ENCODE measurements around the gene TAPBPL. TPM values are rescaled to one million over a fixed set of nuclear protein-coding genes. Genes with fewer than 3 reads are reported as not detected.
A peak's percentile ranks its signal among the peaks of the same experiment; 100 is the strongest.
"Not testable (repeated sequence)": the region's sequence is repeated elsewhere in the genome, so short reads cannot be mapped to it uniquely, and the experiment has no call there.

The TAPBPL gene, protein sequence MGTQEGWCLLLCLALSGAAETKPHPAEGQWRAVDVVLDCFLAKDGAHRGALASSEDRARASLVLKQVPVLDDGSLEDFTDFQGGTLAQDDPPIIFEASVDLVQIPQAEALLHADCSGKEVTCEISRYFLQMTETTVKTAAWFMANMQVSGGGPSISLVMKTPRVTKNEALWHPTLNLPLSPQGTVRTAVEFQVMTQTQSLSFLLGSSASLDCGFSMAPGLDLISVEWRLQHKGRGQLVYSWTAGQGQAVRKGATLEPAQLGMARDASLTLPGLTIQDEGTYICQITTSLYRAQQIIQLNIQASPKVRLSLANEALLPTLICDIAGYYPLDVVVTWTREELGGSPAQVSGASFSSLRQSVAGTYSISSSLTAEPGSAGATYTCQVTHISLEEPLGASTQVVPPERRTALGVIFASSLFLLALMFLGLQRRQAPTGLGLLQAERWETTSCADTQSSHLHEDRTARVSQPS
- total RNA-seq, result 10 to 100 TPM; 51.2 to 74.2 TPM
- long read RNA-seq, transcript TAPBPL-201 (7 exons, 1,741 nt), result major isoform, 178 of 206 reads
- long read RNA-seq, partial matches to known transcripts, result 12 of 206 reads
- long read RNA-seq, other reads (novel, unspliced or antisense), result 15 of 206 reads

DNA sequence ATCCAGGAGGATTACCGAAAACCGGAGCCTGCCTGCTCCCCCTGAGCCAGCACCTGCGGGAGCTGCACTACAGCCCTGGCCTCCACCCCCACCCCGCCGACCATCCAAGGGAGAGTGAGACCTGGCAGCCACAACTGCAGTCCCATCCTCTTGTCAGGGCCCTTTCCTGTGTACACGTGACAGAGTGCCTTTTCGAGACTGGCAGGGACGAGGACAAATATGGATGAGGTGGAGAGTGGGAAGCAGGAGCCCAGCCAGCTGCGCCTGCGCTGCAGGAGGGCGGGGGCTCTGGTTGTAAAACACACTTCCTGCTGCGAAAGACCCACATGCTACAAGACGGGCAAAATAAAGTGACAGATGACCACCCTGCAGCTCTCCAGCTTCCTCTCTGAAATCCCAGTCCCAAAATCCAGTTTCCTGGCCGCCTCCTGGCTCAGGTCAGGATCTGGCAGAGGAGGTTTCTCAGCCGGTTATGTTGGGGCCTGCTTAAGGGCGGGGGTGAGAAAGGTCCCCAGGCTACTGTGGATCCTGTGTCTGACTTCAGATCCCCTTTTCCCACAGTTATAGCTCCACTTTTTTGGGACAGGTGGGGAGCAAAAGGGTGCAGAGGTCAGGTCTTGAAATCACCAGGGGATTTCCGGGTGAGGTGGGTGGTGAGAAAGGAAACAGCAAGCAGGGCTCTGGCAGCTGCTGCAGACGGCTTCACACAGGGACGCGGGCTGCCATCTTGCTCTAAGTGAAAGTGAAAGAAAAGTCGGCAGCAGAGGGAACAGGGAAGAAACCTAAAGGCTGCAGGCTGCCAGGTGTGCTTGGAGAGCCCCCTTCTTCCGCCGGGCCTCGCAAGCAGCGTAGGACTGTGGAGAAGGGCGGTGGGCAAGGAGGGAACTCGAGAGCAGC, at the start of gene TAPBPL:
Gene TAPBPL, plus strand, starts transcription at position 695 of the 897 bp plus-strand sequence. CDS start 207 bp downstream, outside the sequence.
- ATAC-seq (peak; percentile 84), DNase-seq (peak; percentile 86 to 92)
- intact Hi-C loops (cut with DNase I, micrococcal nuclease), result no loop called here

DNA sequence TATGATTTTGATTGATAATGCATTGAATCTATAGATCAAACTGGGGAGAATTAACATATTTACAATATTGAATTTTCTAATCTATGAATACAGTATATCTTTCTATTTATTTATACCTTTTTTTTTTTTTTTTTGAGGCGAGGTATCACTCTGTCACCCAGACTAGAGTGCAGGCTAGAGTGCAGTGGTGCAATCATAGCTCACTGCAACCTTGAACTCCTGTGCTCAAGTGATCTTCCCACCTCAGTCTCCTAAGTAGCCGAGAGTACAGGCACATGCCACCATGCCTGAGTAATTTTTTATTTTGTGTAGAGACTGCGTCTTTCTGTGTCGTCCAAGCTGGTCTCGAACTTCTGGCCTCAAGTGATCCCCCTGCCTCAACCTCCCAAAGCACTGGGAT, 47.5 kb upstream of the TAPBPL start:
- DNase-seq (no peak), ATAC-seq (no peak)
- intact Hi-C loops (cut with DNase I, micrococcal nuclease), result no loop called here

DNA sequence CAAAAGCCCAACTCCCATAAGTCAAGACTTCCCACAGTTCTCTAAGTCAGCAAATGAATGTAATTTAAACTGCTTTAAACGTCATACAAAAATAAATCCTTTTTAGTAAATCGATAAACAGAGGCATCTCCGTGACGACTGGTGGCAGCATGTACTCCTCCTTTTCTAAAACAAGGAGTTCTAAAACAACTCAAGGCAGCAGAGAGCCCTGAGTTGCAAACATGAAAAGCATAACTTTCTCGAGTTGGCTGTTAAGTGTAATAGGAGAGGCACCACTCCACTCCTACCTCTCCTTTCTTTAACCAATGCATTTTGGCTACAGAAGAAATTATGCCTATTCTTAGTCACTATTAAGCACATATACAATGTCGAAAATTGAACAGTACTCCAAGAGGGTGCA, 45.9 kb upstream of the TAPBPL start:
- ATAC-seq (no peak), DNase-seq (no peak)
- intact Hi-C loops (cut with DNase I, micrococcal nuclease), result no loop called here

DNA sequence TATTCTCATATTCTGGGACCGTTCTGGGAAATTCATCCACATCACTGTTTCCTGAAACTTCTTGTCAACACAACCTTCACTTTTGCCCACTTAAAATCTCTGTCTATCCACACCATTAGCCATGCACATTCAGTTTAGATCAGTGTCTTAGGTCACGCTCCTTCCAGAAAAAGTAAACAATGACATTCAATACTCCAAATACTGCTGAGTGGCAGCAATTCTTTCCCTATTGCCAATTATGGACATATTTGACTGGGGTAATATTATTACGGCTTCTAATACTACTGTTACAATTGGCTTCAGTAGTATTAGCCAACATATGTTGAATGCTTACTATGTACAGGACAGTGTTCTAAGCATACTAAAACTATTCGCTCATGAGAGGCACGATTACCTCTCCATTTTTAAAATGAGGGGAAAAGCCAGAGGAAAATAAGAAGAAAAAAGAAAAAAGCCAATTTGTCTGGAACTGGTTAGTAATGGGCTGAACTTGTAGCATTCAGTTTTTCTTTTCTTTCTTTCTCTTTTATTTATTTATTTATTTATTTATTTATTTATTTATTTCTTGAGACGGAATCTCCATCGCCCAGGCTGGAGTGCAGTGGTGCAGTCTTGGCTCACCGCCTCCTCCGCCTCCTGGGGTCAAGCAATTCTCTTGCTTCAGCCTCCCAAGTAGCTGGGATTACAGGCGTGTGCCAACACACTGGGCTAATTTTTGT, 44.4 kb upstream of the TAPBPL start:
- DNase-seq (no peak), ATAC-seq (no peak)
- intact Hi-C loops (cut with DNase I, micrococcal nuclease), result no loop called here

DNA sequence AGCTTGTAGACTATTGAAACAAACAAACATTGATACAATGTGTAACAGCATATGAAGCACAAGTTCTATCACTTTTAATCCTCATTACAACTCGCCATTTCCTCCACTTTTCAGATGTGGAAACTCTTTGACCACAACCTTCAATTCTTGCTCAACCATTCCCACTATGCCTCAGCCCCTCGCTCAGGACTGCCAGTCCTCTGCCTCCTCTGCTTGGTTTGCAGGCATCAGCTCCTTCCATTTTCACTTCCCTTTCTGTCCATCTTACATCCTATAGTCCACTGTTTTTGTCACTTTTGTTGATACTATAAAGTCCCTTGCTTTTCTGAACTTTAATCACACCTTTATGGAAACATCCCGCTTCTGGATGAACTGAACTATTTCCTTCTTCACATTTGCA, 35.2 kb upstream of the TAPBPL start:
- intact Hi-C loops (cut with DNase I, micrococcal nuclease), result no loop called here
- no peak for ATAC-seq

DNA sequence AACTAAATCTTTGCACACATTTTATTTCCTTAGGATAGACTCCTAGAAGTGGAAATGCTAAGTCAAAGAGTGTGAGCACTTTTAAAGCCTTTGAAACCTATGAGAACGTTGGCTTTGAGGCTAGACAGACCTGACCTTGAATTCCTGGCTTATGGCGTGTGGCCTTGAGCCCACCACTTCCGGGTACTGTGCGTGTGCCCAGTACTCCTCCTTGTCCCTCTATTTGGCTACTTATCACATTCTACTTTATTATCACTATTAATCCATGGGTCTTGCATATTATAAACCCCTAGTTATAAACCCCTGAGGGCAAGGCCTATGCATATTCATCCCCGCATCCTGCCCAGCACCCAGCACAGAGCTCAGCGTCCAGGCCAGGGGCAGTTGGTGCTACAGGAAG, 33.0 kb upstream of the TAPBPL start:
- intact Hi-C loops (cut with DNase I, micrococcal nuclease), result no loop called here
- DNase-seq (no peak), ATAC-seq (no peak)

More for the DNA sequence above, 35.2 kb upstream of the TAPBPL start:
- no peak for DNase-seq

DNA sequence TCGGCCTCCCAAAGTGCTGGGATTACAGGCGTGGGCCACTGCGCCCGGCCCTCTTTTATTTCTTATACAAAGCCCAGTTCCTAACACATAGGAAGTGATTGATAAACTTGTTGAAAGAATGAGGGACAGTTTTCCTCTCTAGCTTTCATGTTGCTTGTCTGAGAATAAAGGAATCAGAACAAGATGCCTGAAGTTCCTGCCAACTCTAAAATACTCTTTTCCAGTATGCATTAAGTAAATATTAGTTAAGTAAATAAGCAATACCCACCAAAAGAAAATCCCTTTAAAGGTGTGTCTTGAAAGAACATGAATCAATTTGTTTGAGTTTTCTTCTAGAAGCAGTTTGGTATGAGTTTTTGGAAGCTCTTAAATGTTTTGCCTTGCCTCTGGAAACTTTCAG, 31.5 kb upstream of the TAPBPL start:
- DNase-seq (no peak), ATAC-seq (no peak)
- intact Hi-C loops (cut with DNase I, micrococcal nuclease), result loop anchor here in 1 of 2 donors (10.0 kb wide), 1 partner anchor 114 kb away; the partner anchor contains the start of gene GAPDH

DNA sequence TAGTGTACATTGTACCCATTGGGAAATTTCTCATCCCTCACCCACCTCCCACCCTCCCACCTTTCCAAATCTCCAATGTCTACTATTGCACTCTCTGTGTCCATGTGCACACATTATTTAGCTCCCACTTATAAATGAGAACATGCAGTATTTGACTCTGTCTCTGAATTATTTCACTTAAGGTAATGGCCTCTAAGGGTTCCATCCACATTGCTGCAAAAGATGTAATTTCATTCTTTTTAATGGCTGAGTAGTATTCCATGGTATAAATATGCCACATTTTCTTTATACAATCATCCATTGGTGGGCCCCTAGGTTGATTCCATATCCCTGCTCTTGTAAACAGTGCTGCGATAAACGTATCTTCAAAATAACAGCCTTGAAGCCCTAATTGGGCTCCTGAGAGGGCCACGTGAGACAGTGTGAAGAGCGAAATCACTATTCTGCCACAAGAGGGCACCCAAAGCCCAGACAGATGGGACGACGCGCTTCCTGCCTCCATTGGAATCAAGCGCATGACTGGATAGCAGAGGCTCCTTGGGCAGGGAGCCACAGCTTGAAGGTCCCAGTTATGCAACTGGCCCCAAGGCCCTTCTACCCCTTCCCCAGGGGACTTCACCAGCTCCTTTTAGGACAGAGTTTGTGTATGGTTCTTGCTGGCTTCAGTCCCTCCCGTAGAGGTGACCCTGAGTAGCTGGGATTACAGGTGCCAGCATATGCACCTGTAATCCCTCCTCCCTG, 28.4 kb upstream of the TAPBPL start:
- intact Hi-C loops (cut with DNase I, micrococcal nuclease), result loop anchor here in 1 of 2 donors (2.0 to 10.0 kb wide), 2 partner anchors 43 to 111 kb away; partner anchors contain the start of gene GAPDH
- ATAC-seq (peak; percentile 98), DNase-seq (peak; percentile 80 to 85)

DNA sequence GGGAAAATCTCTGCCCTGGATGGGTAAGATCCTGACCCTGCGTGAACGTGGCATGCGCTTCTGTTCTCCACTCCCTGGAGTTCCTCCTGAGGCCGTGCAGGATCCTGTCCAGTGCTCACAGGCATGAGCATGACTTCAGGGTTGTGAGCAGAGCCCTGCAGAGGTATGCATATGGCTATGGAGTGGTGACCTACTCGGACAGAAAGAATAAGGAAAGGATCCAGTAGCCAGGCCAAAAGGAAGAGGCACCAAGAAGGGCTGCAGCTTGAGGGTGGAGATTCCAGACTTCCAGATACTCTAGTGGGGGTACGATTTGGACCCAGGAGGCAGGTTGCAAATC, 27.9 kb upstream of the TAPBPL start:
- no peak for ATAC-seq
- intact Hi-C loops (cut with DNase I, micrococcal nuclease), result loop anchor here in 1 of 2 donors (10.0 kb wide), 1 partner anchor 111 kb away; the partner anchor contains the start of gene GAPDH
- no peak for DNase-seq

DNA sequence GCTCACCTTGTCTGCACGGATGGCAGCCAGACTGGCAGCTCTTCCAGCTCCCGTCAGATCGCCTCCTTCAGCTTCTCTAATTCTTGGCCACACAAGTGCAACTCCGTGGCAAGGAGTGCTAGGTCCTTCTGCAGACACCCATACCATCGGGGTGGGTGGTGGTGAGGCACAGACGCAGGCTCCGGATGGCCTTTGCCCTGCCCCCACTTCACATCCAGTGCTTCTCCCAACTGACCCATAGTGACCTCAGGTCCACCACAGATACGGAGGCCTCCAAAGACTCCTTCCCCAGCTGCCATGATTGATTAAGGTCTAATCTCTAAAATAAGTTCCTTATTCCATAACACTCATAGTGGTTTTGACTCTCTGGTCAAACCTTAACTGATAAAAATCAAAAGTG, 27.0 kb upstream of the TAPBPL start:
- no peak for DNase-seq
- ATAC-seq, result no peak
- intact Hi-C loops (cut with DNase I, micrococcal nuclease), result loop anchor here in 1 of 2 donors (10.0 kb wide), 1 partner anchor 110 kb away; the partner anchor contains the start of gene GAPDH

DNA sequence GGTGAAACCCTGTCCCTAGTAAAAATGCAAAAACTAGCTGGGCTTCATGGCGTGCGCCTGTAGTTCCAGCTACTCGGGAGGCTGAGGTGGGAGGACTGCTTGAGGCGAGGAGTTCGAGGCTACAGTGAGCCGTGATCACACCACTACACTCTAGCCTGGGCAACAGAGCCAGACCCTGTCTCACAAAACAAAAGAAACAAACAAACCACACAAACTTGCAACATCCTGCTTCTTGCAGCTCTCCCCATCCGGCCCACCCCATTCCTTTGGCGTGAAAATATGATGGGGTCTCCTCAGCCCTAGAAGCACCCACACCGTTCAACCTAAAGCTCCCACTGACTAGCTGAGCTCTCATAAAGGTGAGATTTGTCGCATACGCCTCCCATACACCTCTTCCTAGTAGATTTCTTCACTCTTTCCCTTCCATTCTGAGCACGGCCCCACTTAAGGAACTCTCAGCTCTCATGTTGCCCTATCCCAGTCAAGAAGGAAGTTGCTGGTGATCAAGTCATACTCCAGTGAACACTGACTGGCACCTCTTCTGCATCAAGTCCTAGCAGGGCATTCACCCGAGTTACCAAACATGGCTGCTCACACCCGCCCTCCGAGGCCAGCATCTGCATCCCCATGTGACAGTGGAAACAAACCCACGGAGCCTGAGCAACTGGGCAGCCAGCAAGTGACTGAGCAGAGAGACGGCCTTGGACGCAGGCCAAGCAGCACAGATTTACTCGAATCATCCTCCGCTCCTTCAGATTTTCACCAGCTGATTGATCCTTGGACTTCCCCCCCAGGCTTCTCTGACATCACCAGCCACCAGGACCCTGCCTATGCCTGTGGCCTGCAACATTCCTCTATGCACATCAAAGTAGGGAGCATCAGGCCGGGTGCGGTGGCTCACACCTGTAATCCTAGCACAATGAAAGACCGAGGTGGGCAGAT, 26.0 kb upstream of the TAPBPL start:
- ATAC-seq (no peak), DNase-seq (no peak)
- intact Hi-C loops (cut with DNase I, micrococcal nuclease), result loop anchor here in 1 of 2 donors (10.0 kb wide), 1 partner anchor 109 kb away; the partner anchor contains the start of gene GAPDH

DNA sequence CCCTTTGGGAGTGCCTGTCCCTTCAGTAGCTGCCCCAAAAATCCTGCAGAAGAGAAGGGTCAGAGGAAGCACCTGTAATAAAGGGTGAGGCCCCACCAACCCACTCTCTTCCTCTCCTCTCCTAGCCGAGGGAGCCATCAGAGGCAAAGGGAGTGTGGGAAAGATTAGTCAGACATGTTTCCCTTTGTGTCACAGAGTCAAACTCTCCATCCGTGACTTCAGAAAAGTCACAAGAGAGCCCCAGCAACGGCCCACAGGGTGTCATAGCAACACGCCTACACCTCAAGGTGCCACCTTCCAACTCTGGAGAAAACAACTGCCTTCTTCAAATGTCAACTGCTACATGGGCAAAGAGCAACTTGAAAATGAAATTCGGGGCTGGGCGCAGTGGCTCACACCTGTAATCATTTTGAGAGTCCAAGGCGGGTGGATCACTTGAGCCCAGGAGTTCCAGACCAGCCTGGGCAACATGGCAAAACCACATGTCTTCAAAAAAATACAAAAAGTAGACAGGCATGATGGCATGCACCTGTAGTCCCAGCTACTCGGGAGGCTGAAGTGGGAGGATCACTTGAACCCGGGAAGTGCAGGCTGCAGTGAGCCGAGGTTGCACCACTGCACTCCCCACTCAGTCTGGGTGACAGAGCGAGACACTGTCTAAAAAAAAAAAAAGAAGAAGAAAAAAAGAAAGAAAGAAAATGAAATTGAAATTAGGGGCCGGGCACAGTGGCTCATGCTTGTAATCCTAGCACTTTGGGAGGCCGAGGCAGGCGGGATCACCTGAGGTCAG, 24.8 kb upstream of the TAPBPL start:
- intact Hi-C loops (cut with DNase I, micrococcal nuclease), result loop anchor here in 1 of 2 donors (10.0 kb wide), 1 partner anchor 108 kb away; the partner anchor contains the start of gene GAPDH
- no peak for ATAC-seq
- DNase-seq, result peak in 1 of 2 donors; percentile 49

DNA sequence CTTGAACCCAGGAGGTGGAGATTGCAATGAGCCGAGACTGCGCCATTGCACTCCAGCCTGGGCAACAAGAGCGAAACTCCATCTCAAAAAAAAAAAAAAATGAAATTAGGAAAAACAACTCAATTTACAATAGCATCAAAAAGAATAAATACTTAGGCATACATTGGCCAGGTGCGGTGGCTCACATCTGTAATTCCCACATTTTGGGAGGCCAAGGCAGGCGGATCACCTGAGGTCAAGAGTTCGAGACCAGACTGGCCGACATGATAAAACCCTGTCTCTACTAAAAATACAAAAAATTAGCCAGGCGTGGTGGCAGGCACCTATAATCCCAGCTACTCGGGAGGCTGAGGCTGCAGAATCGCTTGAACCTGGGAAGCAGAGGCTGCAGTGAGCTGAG, 24.0 kb upstream of the TAPBPL start:
- not testable (repeated sequence) for DNase-seq, ATAC-seq
- intact Hi-C loops (cut with DNase I, micrococcal nuclease), result loop anchor here in 1 of 2 donors (10.0 kb wide), 1 partner anchor 107 kb away; the partner anchor contains the start of gene GAPDH

DNA sequence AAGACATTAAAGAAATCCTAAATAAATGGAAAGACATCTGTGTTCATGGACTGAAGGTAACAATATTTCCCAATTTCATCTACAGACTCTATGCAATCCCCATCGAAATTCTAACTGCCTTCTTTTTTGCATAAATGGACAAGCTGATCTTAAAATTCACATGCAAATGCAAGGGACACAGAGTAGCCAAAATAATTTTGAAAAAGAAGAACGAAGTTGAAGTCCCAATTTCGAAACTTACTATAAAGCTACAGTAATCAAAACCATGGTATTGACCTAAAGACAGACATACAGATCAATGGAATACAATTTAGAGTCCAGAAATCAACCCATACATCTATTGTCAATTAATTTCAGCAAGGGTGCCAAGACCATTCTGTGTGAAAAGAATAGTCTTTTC, 23.5 kb upstream of the TAPBPL start:
- DNase-seq, result no peak
- intact Hi-C loops (cut with DNase I, micrococcal nuclease), result loop anchor here in 1 of 2 donors (10.0 kb wide), 1 partner anchor 106 kb away; the partner anchor contains the start of gene GAPDH
- no peak for ATAC-seq

DNA sequence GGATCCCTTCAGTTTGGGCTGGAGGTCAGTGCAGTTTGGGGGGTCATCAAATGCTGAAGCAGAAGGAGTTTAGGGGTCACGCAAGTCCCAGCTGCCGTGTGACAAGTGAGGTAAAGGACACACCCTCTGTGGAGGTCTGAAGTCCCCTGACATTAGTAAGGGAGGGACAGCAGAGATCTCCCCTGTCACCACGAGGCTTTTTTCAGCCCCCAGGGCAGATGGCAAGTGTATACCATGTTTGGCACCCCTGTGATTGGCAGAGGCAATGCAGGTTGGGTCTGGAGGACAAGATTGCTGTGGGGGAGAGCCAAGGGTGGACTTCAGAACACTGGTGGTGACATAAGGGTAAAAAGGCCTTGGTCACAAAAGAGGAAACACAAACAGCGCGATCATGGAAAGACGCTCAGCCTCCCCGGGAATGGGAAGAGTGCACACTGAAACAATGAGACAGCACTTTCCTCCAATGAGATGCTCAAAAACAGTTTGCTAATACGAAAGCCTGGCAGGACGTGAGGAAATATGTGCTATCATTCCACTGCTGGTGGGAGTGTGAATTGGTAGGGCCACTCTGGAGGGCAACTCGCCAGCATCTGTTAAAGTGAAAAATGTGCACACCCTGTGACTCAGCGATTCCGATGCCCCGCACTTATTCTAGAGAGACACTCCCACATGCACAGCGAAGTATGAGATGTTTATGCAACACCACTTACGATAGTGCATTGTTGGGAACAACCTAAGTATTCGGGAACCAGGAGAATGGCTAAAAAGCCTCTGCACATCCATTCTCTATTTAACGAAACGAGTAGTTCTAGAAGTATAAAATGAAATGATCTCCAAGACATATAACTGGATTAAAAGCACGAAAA, 21.5 kb upstream of the TAPBPL start:
- DNase-seq, result peak; percentile 80 to 87
- intact Hi-C loops (cut with DNase I, micrococcal nuclease), result no loop called here
- peak; percentile 89 for ATAC-seq
